ENCODE measurements around the gene SDK2. TPM values are rescaled to one million over a fixed set of nuclear protein-coding genes. Genes with fewer than 3 reads are reported as not detected.

The SDK2 gene
- total RNA-seq, 4 donors from 2014 or later = 0.18 to 3.3 (median 1.2) TPM

DNA sequence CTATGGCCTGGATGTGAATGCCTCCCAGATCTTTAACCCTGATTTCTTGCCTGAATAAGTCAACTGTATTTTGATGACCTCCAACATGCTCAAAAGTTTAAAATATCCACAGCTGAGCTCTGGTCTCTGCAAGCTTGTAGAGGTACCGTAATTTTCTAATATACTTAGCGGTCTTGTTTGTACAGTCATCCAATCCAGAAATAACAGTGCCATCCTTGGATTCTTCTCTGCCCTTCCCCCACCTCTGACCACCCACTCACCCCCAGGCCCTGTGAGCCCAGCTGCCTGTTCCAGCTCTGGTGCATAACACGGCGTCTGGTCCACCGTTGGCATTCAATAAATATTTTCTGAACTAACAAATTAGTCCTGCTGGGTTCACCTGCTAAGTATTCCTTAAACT is 113.1 kb downstream of the SDK2 start:
- no peaks in the 10 kb centered on the region for H3K4me1 ChIP-seq
- no peak overlapping the region for H3K27ac ChIP-seq
- no peaks in the 10 kb centered on the region for H3K9me3 ChIP-seq
- DNase-seq = no peak
- no peaks in the 10 kb centered on the region for H3K36me3 ChIP-seq
- no peaks in the 10 kb centered on the region for H3K27me3 ChIP-seq
- no peak overlapping the region for H3K4me3 ChIP-seq
- TF ChIP-seq, protein P1, sequence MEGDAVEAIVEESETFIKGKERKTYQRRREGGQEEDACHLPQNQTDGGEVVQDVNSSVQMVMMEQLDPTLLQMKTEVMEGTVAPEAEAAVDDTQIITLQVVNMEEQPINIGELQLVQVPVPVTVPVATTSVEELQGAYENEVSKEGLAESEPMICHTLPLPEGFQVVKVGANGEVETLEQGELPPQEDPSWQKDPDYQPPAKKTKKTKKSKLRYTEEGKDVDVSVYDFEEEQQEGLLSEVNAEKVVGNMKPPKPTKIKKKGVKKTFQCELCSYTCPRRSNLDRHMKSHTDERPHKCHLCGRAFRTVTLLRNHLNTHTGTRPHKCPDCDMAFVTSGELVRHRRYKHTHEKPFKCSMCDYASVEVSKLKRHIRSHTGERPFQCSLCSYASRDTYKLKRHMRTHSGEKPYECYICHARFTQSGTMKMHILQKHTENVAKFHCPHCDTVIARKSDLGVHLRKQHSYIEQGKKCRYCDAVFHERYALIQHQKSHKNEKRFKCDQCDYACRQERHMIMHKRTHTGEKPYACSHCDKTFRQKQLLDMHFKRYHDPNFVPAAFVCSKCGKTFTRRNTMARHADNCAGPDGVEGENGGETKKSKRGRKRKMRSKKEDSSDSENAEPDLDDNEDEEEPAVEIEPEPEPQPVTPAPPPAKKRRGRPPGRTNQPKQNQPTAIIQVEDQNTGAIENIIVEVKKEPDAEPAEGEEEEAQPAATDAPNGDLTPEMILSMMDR (IDR thresholded peaks at IDR 0.05) = no peak
- no peak for TF ChIP-seq POLR2A (IDR thresholded peaks at IDR 0.05)

GRCh38 chr17:73528679-73529078 is 115.6 kb downstream of the SDK2 start:
- no peaks in the 10 kb centered on the region for H3K4me1 ChIP-seq
- H3K27me3 ChIP-seq = no peaks in the 10 kb centered on the region
- H3K4me3 ChIP-seq = no peak overlapping the region
- no peaks in the 10 kb centered on the region for H3K36me3 ChIP-seq
- TF ChIP-seq, protein P1 (IDR thresholded peaks at IDR 0.05) = no peak
- TF ChIP-seq POLR2A (IDR thresholded peaks at IDR 0.05) = no peak
- H3K27ac ChIP-seq = no peak overlapping the region
- DNase-seq = no peak
- H3K9me3 ChIP-seq = no peaks in the 10 kb centered on the region

DNA sequence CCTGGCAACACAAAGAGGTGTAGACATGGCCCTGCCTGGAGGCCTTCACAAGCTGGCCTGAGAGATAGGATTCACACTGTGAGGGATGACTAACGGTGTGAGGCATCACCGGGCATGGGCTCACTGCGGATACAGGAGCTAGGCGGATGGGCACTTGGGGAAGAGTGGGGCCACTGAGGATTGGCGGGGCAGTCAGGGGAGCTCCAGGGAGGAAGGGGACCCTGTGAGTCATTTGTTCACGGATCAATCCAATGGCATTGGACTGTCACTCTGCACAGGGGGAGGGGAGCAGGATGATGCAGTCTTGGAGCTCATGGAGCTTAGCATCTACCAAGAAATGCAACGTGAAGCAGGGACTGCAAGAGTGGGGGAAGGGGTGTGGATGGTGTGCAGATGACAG is 117.3 kb downstream of the SDK2 start:
- Histone ChIP-seq H3K4me3 (no peak overlapping the region), H3K27me3 (no peaks in the 10 kb centered on the region), H3K36me3 (no peaks in the 10 kb centered on the region), H3K9me3 (no peaks in the 10 kb centered on the region), H3K27ac (no peak overlapping the region), H3K4me1 (no peaks in the 10 kb centered on the region)
- no peak for DNase-seq
- TF ChIP-seq, protein P1 (IDR thresholded peaks at IDR 0.05) = no peak
- no peak for TF ChIP-seq POLR2A (IDR thresholded peaks at IDR 0.05)

GRCh38 chr17:73524941-73525679 is 119.1 kb downstream of the SDK2 start:
- H3K4me1 ChIP-seq = no peaks in the 10 kb centered on the region
- no peak overlapping the region for H3K4me3 ChIP-seq
- no peaks in the 10 kb centered on the region for H3K27me3 ChIP-seq
- no peaks in the 10 kb centered on the region for H3K9me3 ChIP-seq
- no peak for DNase-seq
- H3K36me3 ChIP-seq = no peaks in the 10 kb centered on the region
- TF ChIP-seq, protein P1 (IDR thresholded peaks at IDR 0.05) = no peak
- TF ChIP-seq POLR2A (IDR thresholded peaks at IDR 0.05) = no peak
- no peak overlapping the region for H3K27ac ChIP-seq

DNA sequence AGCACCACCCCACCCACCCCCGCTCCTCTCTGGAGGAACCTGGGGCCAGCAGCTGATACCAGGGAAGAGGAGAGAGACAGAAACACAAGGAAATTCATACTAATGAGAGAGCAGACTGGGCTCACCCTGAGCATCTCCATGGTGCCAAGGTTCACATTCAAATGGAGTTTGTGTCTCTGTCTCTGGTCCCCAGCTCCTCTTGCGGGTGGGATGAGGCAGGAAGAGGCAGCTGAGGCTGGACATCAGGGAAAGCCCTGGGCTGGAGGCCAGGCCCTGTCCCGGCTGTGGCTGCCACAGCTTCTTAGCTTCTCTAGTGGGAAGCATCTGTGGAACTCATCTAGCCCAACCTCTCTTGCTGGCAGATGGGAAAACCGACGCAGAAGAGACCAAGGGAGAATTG is 121.5 kb downstream of the SDK2 start:
- Histone ChIP-seq H3K4me1 (no peaks in the 10 kb centered on the region), H3K27ac (no peak overlapping the region), H3K4me3 (no peak overlapping the region), H3K36me3 (no peaks in the 10 kb centered on the region), H3K27me3 (no peaks in the 10 kb centered on the region), H3K9me3 (no peaks in the 10 kb centered on the region)
- DNase-seq = no peak
- TF ChIP-seq POLR2A (IDR thresholded peaks at IDR 0.05) = no peak
- TF ChIP-seq, protein P1 (IDR thresholded peaks at IDR 0.05) = no peak

Measured in Peyer's patch (tissue), 4 donors.